HS-27A (cell line): ENCODE data around the gene HYLS1.

Experiments
- DNase-seq: peaks from one replicate; pipeline ENCODE4 v3.0.0-alpha.2; 2012; ENCODE audit warnings: low read depth, missing footprints

HYLS1 gene

GRCh38 chr11:125949271-125950177 lies 62.1 kb downstream of the HYLS1 start:
- DNase-seq = no peak

DNA sequence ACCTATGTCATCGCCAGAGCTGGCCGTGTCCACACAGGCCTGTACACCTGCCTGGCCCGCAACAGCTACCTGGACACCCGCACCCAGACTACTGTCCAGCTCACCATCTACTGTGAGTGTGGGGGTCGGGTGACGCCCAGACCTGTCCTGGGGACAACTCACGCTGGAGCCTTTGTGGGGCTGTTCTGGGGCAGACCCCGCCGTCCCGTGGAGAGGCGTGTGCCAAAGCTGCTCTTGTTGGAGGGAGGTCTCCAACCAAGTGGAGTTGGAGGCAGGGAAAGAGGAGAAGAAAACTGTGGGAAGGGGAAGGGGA lies 62.7 kb downstream of the HYLS1 start:
- DNase-seq = no peak
